ENCODE data around the gene NDUFA6.

DNA sequence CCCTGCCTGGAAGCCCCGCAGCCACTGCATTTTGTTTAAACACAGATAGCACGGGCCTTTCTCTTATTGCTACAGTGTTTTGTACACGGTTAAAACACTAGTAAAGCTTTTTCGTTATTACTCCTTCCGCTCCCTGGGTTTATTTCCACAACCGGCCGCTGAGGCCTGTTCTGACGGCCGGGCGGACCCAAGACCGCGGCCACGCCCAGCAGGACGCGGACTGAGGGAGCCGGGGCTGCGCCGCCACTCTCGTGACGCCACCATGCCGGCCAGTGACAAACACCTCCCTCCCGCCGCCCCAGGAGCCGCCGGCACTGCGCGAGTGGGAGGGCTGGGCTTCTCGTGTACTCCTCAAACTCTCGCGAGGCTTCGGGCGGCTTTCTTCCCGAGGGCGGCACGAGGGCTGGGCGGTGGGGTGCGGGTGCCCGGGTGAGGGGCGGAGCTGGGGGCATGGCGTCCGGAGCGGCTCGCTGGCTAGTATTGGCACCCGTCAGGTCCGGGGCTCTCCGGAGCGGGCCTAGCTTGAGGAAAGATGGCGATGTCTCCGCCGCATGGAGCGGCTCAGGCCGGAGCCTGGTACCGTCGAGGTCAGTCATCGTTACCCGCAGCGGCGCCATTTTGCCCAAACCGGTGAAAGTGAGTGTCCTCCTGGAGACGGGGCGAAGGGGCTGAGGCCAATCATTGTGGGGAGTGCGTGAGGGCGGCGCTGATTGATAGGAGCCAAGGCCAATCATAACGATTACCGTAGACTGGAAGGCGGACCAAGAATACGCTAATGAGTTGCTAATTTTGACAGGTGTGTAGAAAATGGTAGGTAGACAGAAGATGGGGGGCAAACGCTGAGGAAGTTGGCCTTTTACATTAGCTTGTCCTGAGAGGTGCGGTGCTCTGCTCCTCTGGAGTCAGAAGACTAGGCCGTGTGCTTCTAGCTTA, 11.0 kb downstream of the NDUFA6 start, which contains the start of gene SMDT1:
- TF ChIP-seq ZBTB7A (tag by site-specific recombination; IDR thresholded peaks at IDR 0.05; ENCODE audit: low read depth) = peak; percentile 85
- TF ChIP-seq CTCF (tag by site-specific recombination; IDR thresholded peaks at IDR 0.05) = no peak
- no peak for TF ChIP-seq BCL6B (tag by site-specific recombination; IDR thresholded peaks at IDR 0.05)
- TF ChIP-seq ZNF140 (tag by site-specific recombination; IDR thresholded peaks at IDR 0.05) = no peak
- TF ChIP-seq ZBTB48 (tag by site-specific recombination; IDR thresholded peaks at IDR 0.05) = no peak; the same call in 1 of the 2 replicates
- TF ChIP-seq ZSCAN5A (tag by site-specific recombination; IDR thresholded peaks at IDR 0.05) = peak; percentile 38; the same call in 1 of the 2 replicates
- TF ChIP-seq ZNF121 (tag by site-specific recombination; IDR thresholded peaks at IDR 0.05) = no peak
- TF ChIP-seq ZFP41 (tag by site-specific recombination; IDR thresholded peaks at IDR 0.05; ENCODE audit: borderline replicate concordance) = no peak
- TF ChIP-seq ZNF350 (tag by site-specific recombination; IDR thresholded peaks at IDR 0.05) = no peak
- TF ChIP-seq SETDB1 (IDR thresholded peaks at IDR 0.05; ENCODE audit: insufficient read length, low read length) = no peak
- TF ChIP-seq ZNF239 (tag by site-specific recombination; IDR thresholded peaks at IDR 0.05) = no peak
- TF ChIP-seq PRDM1 (tag by site-specific recombination; IDR thresholded peaks at IDR 0.05) = peak; percentile 72; the same call in 1 of the 2 replicates
